Endothelial cell of umbilical vein (primary cell): ENCODE results near the gene SPEM1. TPM values are rescaled to one million over a fixed set of nuclear protein-coding genes. Genes with fewer than 3 reads are reported as not detected.

ENCODE experiments used
- BruUV-seq: library from RNA; stranded (reverse); fragments of 400-500 nt; replicated peaks from 2 replicates; lab custom pipeline; 2021; lab: Mats Ljungman, UMichigan
- CTCF ChIA-PET: fragments of 300-600, 350-600 bp; sonication (Branson Sonifier 250); formaldehyde crosslinking; loops from one replicate; lab custom pipeline; 2021; ENCODE audit warnings: antibody characterized with exemption, inconsistent platforms; lab: Charles Lee
- POLR2A ChIA-PET: fragments of 300-600, 350-600 bp; sonication (Branson Sonifier 250); formaldehyde crosslinking; loops from one replicate; lab custom pipeline; 2021; ENCODE audit warnings: antibody characterized with exemption, inconsistent platforms; lab: Charles Lee
- DNase-seq: peaks from one replicate; pipeline ENCODE4 v3.0.0-alpha.2; 2011; ENCODE audit warnings: low read depth, low spot score
- FAIRE-seq: peaks from 2 replicates; lab custom pipeline; 2011; peaks lifted over from hg19 to GRCh38; lab: Jason Lieb, UNC
- H2AFZ ChIP-seq: 2 replicates; pipeline ENCODE4 v1.6.0; 2012; ENCODE audit warnings: low read depth, low read length, control low read depth, inconsistent platforms
- H3K27ac ChIP-seq: 2 replicates; pipeline ENCODE4 v1.5.1; 2011; ENCODE audit warnings: low read depth, mild to moderate bottlenecking, control low read depth, low read length, moderate library complexity; ENCODE audit not compliant: insufficient read depth
- H3K27me3 ChIP-seq, 2 experiments: 2 replicates each; pipeline versions ENCODE4 v1.6.0 to v1.6.1; 2011; ENCODE audit warnings: low read length in 2 of 2, mixed read lengths in 1 of 2; ENCODE audit not compliant: control insufficient read depth in 2 of 2, insufficient read depth in 2 of 2
- H3K36me3 ChIP-seq, 2 experiments: 2 replicates in 1 of 2; 3 replicates in 1 of 2; pipeline ENCODE4 v1.5.1; 2011; ENCODE audit warnings: low read length in 2 of 2, mild to moderate bottlenecking in 1 of 2, moderate library complexity in 1 of 2; ENCODE audit not compliant: control insufficient read depth in 2 of 2, insufficient read depth in 2 of 2; ENCODE audit errors: extremely low read depth in 1 of 2
- H3K4me1 ChIP-seq: 3 replicates; pipeline ENCODE4 v1.5.1; 2011; ENCODE audit warnings: mild to moderate bottlenecking, low read length; ENCODE audit not compliant: control insufficient read depth, insufficient read depth; ENCODE audit errors: extremely low read depth
- H3K4me2 ChIP-seq: 2 replicates; pipeline ENCODE4 v1.6.1; 2011; ENCODE audit warnings: low read length, control low read depth, mixed read lengths; ENCODE audit not compliant: insufficient read depth
- H3K4me3 ChIP-seq, 3 experiments: fragments of 200-600 bp in 1 of 3; sonication (generic), shearing (Covaris generic) in 1 of 3; replicated peaks in 1 of 3; 2 replicates each; pipeline ENCODE4 v1.5.1; 2011 to 2016; ENCODE audit warnings: control low read depth in 3 of 3, low read length in 3 of 3, mild to moderate bottlenecking in 2 of 3, inconsistent platforms in 1 of 3, low read depth in 1 of 3, moderate library complexity in 1 of 3; ENCODE audit not compliant: insufficient read depth in 1 of 3
- H3K79me2 ChIP-seq: 2 replicates; pipeline ENCODE4 v1.6.0; 2012; ENCODE audit warnings: low read length, inconsistent platforms; ENCODE audit not compliant: control insufficient read depth, insufficient read depth
- H3K9ac ChIP-seq: replicated peaks from 2 replicates; pipeline ENCODE3; 2011; ENCODE audit warnings: low read length, control low read depth; ENCODE audit not compliant: insufficient read depth; ENCODE audit errors: extremely low read depth
- H3K9me1 ChIP-seq: replicated peaks from 3 replicates; pipeline ENCODE4 v1.6.0; 2011; ENCODE audit warnings: mild to moderate bottlenecking, low read length; ENCODE audit not compliant: control insufficient read depth, insufficient read depth; ENCODE audit errors: extremely low read depth
- H3K9me3 ChIP-seq: replicated peaks from 2 replicates; pipeline ENCODE4 v1.5.1; 2012; ENCODE audit warnings: low read length, inconsistent platforms; ENCODE audit not compliant: control insufficient read depth, insufficient read depth
- H4K20me1 ChIP-seq: replicated peaks from 2 replicates; pipeline ENCODE3; 2011; ENCODE audit warnings: mild to moderate bottlenecking, low read length; ENCODE audit not compliant: control insufficient read depth, insufficient read depth; ENCODE audit errors: extremely low read depth
- EZH2 ChIP-seq: IDR thresholded peaks from 2 replicates; pipeline ENCODE4 v1.6.1; 2012; ENCODE audit warnings: borderline replicate concordance, low read depth, mild to moderate bottlenecking, moderate library complexity, low read length, inconsistent platforms; ENCODE audit not compliant: severe bottlenecking
- FOS ChIP-seq: IDR thresholded peaks from 2 replicates; pipeline ENCODE4 v1.6.1; 2011; ENCODE audit warnings: mild to moderate bottlenecking, low read length, moderate library complexity, borderline replicate concordance; ENCODE audit not compliant: insufficient read depth
- GATA2 ChIP-seq: IDR thresholded peaks from 2 replicates; pipeline ENCODE4 v1.7.0; 2011; ENCODE audit warnings: low read depth, mild to moderate bottlenecking, moderate library complexity, mixed read lengths, low read length; ENCODE audit not compliant: insufficient read length, insufficient read depth
- JUN ChIP-seq: IDR thresholded peaks from 2 replicates; pipeline ENCODE4 v1.6.1; 2011; ENCODE audit warnings: borderline replicate concordance, low read depth; ENCODE audit not compliant: insufficient read length, insufficient read depth
- MYC ChIP-seq: IDR thresholded peaks from one replicate; pipeline ENCODE4 v1.6.1; 2011; ENCODE audit warnings: mild to moderate bottlenecking, low read depth, low read length
- POLR2A ChIP-seq: IDR thresholded peaks from 2 replicates; pipeline ENCODE4 v1.6.1; 2012; ENCODE audit warnings: low read depth, mild to moderate bottlenecking, control low read depth, low read length
- POLR2AphosphoS5 ChIP-seq: IDR thresholded peaks from 2 replicates; pipeline ENCODE4 v1.6.1; 2012; ENCODE audit warnings: low read depth, mild to moderate bottlenecking, control low read depth, low read length, moderate library complexity; ENCODE audit not compliant: insufficient read depth
- dilution Hi-C: fragments of 300-500 bp; cut with MboI; formaldehyde crosslinking; loops from one replicate; pipeline ENCODE4 v1.15.0; 2019; ENCODE audit warnings: low sequenced_read_pairs; ENCODE audit not compliant: extremely low pct_ligation_motif_present
- intact Hi-C: fragments of 100-400 bp; cut with micrococcal nuclease; formaldehyde crosslinking; loops from one replicate; pipeline ENCODE4 v1.10.0; 2022
- polyA plus RNA-seq, 4 experiments: library from polyadenylated mRNA; depleted of rRNA in 3 of 4; stranded (reverse) in 3 of 4; unstranded in 1 of 4; fragments of >200 nt; gene quantifications; 2 replicates each; pipeline versions ENCODE4 v1.2.1 to v1.2.3, GENCODE V29; 2011 to 2012; ENCODE audit warnings: missing spikeins in 1 of 4
- total RNA-seq: library from RNA; stranded (reverse); gene quantifications from 2 replicates; pipeline ENCODE4 v1.2.3, GENCODE V29; 2021
- TF ChIP-seq, protein P1 (sequence below), 2 donors: IDR thresholded peaks; 1 replicate in 1 of 2; 2 replicates in 1 of 2; pipeline ENCODE4 v1.5.1; 2011; ENCODE audit warnings: low read length in 2 of 2, mild to moderate bottlenecking in 2 of 2, moderate library complexity in 2 of 2, control low read depth in 1 of 2, inconsistent platforms in 1 of 2, low read depth in 1 of 2; ENCODE audit not compliant: insufficient read depth in 1 of 2; ENCODE audit errors: extremely low read depth in 1 of 2
- TF ChIP-seq, protein P2 (sequence below): IDR thresholded peaks from 2 replicates; pipeline ENCODE4 v1.6.1; 2011; ENCODE audit not compliant: insufficient read depth, insufficient read length

SPEM1 gene
- total and polyA plus RNA-seq, 2 donors (not counting 3 experiments of a cell fraction or from before 2014, with no cell fraction given) = not detected

DNA sequence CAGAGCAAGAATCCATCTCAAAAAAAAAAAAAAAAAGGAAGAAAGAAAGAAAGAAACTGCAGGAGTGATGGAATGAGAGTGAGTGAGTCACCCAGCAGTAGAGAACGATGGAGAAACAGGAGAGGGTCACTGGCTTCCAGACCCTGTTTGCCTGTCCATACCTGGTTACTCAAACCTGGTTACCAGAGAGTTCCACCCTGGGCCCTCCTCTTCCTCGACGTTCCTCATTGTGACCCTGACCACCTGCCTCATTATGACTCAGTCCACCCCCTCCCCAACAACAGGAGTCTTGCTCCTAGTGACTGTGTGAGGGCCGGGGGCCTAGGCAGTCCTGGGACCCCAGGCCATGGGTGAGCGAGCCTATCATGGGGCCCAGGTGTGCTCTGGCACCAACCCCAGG lies 8.4 kb downstream of the SPEM1 start, which contains the start of gene SPEM3:
SPEM3 (plus strand) TSS at position 301 of the 400 bp plus-strand sequence; CDS start at position 347, 46 bp downstream.
- Histone ChIP-seq H3K36me3 (no peaks in the 10 kb centered on the region), H3K9me3 (no peaks in the 10 kb centered on the region), H3K27me3 (no peaks in the 10 kb centered on the region), H3K4me1 (no peaks in the 10 kb centered on the region), H3K4me2 (no peak within 1 kb of the TSS), H3K9me1 (no peaks in the 10 kb centered on the region), H4K20me1 (no peaks in the 10 kb centered on the region), H2AFZ (no peak within 1 kb of the TSS), H3K27ac (no peak within 1 kb of the TSS), H3K9ac (no peak within 1 kb of the TSS), H3K4me3 (no peak within 1 kb of the TSS), H3K79me2 (no peaks in the 10 kb centered on the region)
- DNase-seq (no peak), FAIRE-seq (no peak)
- CTCF ChIA-PET = interaction anchor here (0.7 kb wide), 1 partner anchor 8 kb away, joined by 3 read pairs; no protein-coding TSS in a partner anchor
- BruUV-seq = no TSS peak
- intact Hi-C loops = no loop called here
- dilution Hi-C loops = no loop called here
- TF ChIP-seq EZH2 (no peak), MYC (no peak), POLR2A (no peak), FOS (no peak), GATA2 (no peak), POLR2AphosphoS5 (no peak), JUN (no peak)
- TF ChIP-seq, protein P1, sequence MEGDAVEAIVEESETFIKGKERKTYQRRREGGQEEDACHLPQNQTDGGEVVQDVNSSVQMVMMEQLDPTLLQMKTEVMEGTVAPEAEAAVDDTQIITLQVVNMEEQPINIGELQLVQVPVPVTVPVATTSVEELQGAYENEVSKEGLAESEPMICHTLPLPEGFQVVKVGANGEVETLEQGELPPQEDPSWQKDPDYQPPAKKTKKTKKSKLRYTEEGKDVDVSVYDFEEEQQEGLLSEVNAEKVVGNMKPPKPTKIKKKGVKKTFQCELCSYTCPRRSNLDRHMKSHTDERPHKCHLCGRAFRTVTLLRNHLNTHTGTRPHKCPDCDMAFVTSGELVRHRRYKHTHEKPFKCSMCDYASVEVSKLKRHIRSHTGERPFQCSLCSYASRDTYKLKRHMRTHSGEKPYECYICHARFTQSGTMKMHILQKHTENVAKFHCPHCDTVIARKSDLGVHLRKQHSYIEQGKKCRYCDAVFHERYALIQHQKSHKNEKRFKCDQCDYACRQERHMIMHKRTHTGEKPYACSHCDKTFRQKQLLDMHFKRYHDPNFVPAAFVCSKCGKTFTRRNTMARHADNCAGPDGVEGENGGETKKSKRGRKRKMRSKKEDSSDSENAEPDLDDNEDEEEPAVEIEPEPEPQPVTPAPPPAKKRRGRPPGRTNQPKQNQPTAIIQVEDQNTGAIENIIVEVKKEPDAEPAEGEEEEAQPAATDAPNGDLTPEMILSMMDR (IDR thresholded peaks at IDR 0.05; ENCODE audit: extremely low read depth in 1 of 2, insufficient read depth in 1 of 2, low read depth in 1 of 2, low read length in 2 of 2) = no peak
- TF ChIP-seq, protein P2, sequence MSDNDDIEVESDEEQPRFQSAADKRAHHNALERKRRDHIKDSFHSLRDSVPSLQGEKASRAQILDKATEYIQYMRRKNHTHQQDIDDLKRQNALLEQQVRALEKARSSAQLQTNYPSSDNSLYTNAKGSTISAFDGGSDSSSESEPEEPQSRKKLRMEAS = no peak
- POLR2A ChIA-PET = no interaction called here
